Duodenal mucosa (tissue), 2 donors: ENCODE data around the gene CCDC30.

Experiments
- H3K27ac ChIP-seq: one replicate; pipeline ENCODE4 v1.7.0; 2013; ENCODE audit warnings: low read depth, low read length
- H3K27me3 ChIP-seq, 2 donors: one replicate each; pipeline ENCODE4 v1.7.0; 2013; ENCODE audit warnings: low read length in 2 of 2, control low read depth in 1 of 2; ENCODE audit not compliant: insufficient read depth in 2 of 2, control insufficient read depth in 1 of 2
- H3K36me3 ChIP-seq, 2 donors: one replicate each; pipeline ENCODE4 v1.7.0; 2013; ENCODE audit warnings: low read length in 2 of 2, control low read depth in 1 of 2; ENCODE audit not compliant: insufficient read depth in 2 of 2, control insufficient read depth in 1 of 2
- H3K4me1 ChIP-seq, 2 donors: one replicate each; pipeline ENCODE4 v1.7.0; 2013; ENCODE audit warnings: low read length in 2 of 2, control low read depth in 1 of 2; ENCODE audit not compliant: insufficient read depth in 2 of 2, control insufficient read depth in 1 of 2
- H3K4me3 ChIP-seq, 2 donors: one replicate each; pipeline ENCODE4 v1.7.0; 2013; ENCODE audit warnings: low read length in 2 of 2, low read depth in 1 of 2
- H3K9ac ChIP-seq, 2 donors: one replicate each; pipeline ENCODE4 v1.7.0; 2013; ENCODE audit warnings: low read length in 2 of 2, low read depth in 1 of 2
- H3K9me3 ChIP-seq, 2 donors: one replicate each; pipeline ENCODE4 v1.7.0; 2013; ENCODE audit warnings: low read length in 2 of 2, control low read depth in 1 of 2; ENCODE audit not compliant: control insufficient read depth in 1 of 2

Gene CCDC30

GRCh38 chr1:42462828-42463763 lies at the start of gene CCDC30:
TSS of gene CCDC30 (plus strand) at chr1:42463286. CDS start at chr1:42480552, 17,266 bp downstream.
- H3K4me3 ChIP-seq = peak within 1 kb of the TSS; percentile 77 to 80
- peak within 1 kb of the TSS; percentile 27 for H3K27ac ChIP-seq
- H3K4me1 ChIP-seq = peaks cover 16% of the 10 kb centered on the region in 2 donors
- no peaks in the 10 kb centered on the region for H3K27me3 ChIP-seq
- H3K36me3 ChIP-seq = peaks cover 6 to 17% of the 10 kb centered on the region in 2 donors
- H3K9ac ChIP-seq = peak within 1 kb of the TSS; percentile 21 to 44
- H3K9me3 ChIP-seq = no peaks in the 10 kb centered on the region

DNA sequence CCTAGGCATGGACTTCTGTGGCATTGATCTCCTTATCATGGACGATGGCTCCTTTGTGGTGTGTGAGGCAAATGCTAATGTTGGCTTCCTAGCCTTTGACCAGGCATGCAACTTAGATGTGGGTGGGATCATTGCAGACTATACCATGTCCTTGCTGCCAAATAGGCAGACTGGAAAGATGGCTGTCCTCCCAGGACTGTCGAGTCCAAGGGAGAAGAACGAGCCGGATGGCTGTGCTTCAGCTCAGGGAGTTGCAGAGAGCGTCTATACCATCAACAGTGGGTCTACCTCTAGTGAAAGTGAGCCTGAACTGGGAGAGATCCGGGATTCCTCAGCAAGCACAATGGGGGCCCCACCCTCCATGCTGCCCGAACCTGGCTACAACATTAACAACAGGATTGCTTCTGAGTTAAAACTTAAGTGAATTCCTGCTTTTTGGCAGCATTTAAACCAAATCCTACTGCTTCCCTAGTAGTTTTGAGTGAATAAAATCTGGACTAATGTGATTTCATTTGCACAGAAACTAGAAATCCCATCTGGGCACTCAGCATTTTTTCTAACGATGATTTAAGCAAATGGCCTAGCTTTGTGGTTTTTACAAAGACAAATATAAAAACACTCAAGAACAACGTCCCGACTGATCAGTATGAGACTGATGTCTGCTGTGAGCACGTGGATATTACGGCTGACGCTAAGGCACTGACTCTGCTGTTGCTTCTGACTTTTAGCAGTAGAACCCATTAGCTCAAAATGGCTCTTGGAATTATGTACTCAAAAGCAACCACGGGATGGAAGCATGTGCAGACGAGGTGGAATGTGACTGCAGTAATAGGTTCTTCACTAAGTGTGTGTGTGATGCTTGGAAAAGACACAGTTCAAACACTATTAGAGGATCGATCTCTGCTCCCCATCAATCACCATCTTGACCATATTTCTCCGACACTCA lies 48.3 kb upstream of the CCDC30 start:
- H3K4me3 ChIP-seq = no peak overlapping the region
- no peak overlapping the region for H3K27ac ChIP-seq
- H3K9me3 ChIP-seq = no peaks in the 10 kb centered on the region
- H3K4me1 ChIP-seq = no peaks in the 10 kb centered on the region
- no peaks in the 10 kb centered on the region for H3K27me3 ChIP-seq
- no peak overlapping the region for H3K9ac ChIP-seq
- H3K36me3 ChIP-seq = no peaks in the 10 kb centered on the region

GRCh38 chr1:42417166-42417565 lies 45.9 kb upstream of the CCDC30 start:
- Histone ChIP-seq H3K27ac (no peak overlapping the region), H3K9ac (no peak overlapping the region), H3K4me3 (no peak overlapping the region), H3K27me3 (no peaks in the 10 kb centered on the region), H3K9me3 (no peaks in the 10 kb centered on the region), H3K36me3 (no peaks in the 10 kb centered on the region), H3K4me1 (peaks cover 0 to 12% of the 10 kb centered on the region in 2 donors)

DNA sequence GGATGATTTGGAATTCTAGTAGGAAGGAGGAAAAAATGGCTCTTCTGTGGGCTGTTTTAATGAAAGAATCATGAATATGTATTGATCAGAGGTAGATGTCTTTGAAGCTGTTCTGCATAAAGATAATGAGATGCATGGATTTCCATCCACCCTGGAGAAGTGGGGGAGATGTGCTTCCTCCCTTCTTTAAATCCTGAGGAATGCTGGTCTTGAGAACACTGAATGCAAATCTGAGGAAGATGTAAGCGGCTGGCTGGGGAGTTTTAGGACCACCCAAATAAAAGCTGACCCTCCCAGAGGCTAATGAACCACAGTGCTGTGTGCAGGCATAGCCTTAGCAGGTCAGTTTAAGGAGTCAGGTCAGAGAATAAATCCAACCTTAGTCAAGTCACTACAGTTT lies 44.6 kb upstream of the CCDC30 start:
- no peak overlapping the region for H3K4me3 ChIP-seq
- H3K9ac ChIP-seq = no peak overlapping the region
- no peaks in the 10 kb centered on the region for H3K27me3 ChIP-seq
- H3K27ac ChIP-seq = no peak overlapping the region
- no peaks in the 10 kb centered on the region for H3K9me3 ChIP-seq
- no peaks in the 10 kb centered on the region for H3K36me3 ChIP-seq
- peaks cover 0 to 12% of the 10 kb centered on the region in 2 donors for H3K4me1 ChIP-seq

- Histone ChIP-seq H3K9ac (no peak overlapping the region), H3K27ac (no peak overlapping the region), H3K4me3 (no peak overlapping the region), H3K36me3 (no peaks in the 10 kb centered on the region), H3K4me1 (peaks cover 0 to 12% of the 10 kb centered on the region in 2 donors), H3K27me3 (no peaks in the 10 kb centered on the region), H3K9me3 (no peaks in the 10 kb centered on the region)
Measured at GRCh38 chr1:42419126-42419821, 43.8 kb upstream of the CCDC30 start.

GRCh38 chr1:42420121-42420520 lies 43.0 kb upstream of the CCDC30 start:
- Histone ChIP-seq H3K27ac (no peak overlapping the region), H3K4me1 (peaks cover 0 to 12% of the 10 kb centered on the region in 2 donors), H3K27me3 (no peaks in the 10 kb centered on the region), H3K9ac (no peak overlapping the region), H3K9me3 (no peaks in the 10 kb centered on the region), H3K36me3 (no peaks in the 10 kb centered on the region), H3K4me3 (no peak overlapping the region)

DNA sequence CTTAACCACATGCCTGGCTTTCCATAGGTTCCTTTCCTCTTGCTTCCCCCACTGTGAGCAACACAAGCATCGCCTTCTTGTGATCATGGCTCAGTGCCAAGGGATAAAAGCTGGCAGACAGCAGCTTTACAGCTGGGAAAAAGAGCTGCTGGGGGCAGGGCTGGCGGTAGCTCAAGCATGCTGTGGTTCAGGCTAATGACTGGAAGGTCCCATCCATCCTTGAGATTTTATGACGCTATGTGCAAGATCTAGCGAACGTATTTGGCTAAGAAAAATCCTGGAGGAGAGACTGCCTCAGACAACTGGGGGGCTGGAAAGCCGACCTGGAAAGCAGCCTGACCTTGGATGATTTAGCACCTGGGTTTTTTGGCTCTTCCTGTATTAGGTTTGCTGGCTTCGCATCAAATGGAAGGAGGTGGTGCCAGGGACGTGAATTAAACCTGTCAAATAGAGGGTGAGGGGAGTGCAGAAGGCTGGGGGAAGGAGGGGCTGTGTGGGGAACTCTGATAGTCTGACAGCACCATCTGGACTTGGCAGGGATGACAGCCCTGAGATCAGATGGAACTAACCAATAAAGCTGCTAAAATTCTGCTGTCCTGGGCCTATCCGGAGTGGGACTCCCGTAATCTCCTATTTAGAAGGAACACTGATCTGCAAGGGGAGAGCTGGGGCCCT lies 42.0 kb upstream of the CCDC30 start:
- no peak overlapping the region for H3K4me3 ChIP-seq
- H3K27ac ChIP-seq = no peak overlapping the region
- no peaks in the 10 kb centered on the region for H3K27me3 ChIP-seq

GRCh38 chr1:42422737-42423136 lies 40.3 kb upstream of the CCDC30 start:
- no peaks in the 10 kb centered on the region for H3K27me3 ChIP-seq
- H3K27ac ChIP-seq = no peak overlapping the region
- H3K4me3 ChIP-seq = no peak overlapping the region
- H3K4me1 ChIP-seq = peaks cover 0 to 12% of the 10 kb centered on the region in 2 donors
- H3K9ac ChIP-seq = no peak overlapping the region
- H3K9me3 ChIP-seq = no peaks in the 10 kb centered on the region
- no peaks in the 10 kb centered on the region for H3K36me3 ChIP-seq

More for the DNA sequence above, 42.0 kb upstream of the CCDC30 start:
- Histone ChIP-seq H3K9me3 (no peaks in the 10 kb centered on the region), H3K4me1 (peaks cover 0 to 12% of the 10 kb centered on the region in 2 donors), H3K9ac (no peak overlapping the region), H3K36me3 (no peaks in the 10 kb centered on the region)

GRCh38 chr1:42423681-42424080 lies 39.4 kb upstream of the CCDC30 start:
- Histone ChIP-seq H3K9me3 (no peaks in the 10 kb centered on the region), H3K4me3 (no peak overlapping the region), H3K4me1 (peaks cover 0 to 12% of the 10 kb centered on the region in 2 donors), H3K27me3 (no peaks in the 10 kb centered on the region), H3K36me3 (no peaks in the 10 kb centered on the region), H3K27ac (no peak overlapping the region), H3K9ac (no peak overlapping the region)
